ENCODE results near the gene AGER.

Gene AGER

DNA sequence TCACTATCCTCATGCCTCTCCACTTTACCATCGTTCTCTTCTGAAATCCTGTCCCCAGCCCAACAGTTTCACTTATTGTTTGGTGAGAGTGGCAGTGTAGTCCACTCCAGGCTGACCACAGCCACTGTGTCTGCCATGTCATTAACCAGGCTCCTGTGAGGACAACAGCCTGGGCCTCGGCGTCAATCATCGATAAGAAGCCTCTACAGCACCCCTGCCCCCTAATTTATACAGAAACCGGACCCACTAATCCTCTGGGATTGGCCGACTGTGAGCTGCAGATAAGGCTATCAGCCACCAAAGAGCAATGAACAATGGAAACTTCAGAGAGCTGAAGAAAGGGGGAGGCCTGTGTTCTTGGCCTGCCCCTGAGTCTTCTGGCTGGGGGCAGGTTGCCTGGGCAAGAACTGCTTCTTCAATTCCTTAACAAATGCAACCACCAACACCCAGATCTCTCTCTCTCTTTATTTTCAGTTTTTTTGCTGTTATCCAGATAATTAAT, 16.2 kb downstream of the AGER start:
- DNase-seq, result no peak

GRCh38 chr6:32167154-32167760, 16.8 kb downstream of the AGER start:
- no peak for DNase-seq

- no peak for DNase-seq
Measured at GRCh38 chr6:32166411-32167061, 17.5 kb downstream of the AGER start.

DNA sequence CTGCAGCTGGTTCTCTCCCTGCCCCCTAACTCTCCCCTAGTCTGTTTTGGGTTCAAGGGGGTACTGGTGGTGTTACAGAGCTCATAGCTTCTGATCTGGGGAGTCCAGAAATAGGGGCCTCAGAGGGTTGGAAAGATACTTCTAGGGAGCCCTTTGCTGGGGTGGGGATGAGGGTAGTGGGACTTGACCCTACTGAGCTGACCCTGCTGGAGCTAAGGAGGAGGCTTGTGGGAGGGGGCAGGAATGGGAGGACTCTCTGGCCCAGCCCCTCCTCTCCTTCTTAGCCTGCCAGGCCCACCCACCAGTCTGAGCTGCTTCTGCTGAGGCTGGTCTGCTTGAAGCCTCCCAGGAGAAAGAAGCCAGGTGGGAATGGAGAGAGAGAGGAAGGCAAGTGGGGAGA, 19.8 kb downstream of the AGER start, which contains the start of gene EGFL8:
TSS of gene EGFL8 (plus strand) at position 301 of the 400 bp plus-strand sequence. CDS start 1,571 bp downstream, outside the sequence.
- no peak for DNase-seq

DNA sequence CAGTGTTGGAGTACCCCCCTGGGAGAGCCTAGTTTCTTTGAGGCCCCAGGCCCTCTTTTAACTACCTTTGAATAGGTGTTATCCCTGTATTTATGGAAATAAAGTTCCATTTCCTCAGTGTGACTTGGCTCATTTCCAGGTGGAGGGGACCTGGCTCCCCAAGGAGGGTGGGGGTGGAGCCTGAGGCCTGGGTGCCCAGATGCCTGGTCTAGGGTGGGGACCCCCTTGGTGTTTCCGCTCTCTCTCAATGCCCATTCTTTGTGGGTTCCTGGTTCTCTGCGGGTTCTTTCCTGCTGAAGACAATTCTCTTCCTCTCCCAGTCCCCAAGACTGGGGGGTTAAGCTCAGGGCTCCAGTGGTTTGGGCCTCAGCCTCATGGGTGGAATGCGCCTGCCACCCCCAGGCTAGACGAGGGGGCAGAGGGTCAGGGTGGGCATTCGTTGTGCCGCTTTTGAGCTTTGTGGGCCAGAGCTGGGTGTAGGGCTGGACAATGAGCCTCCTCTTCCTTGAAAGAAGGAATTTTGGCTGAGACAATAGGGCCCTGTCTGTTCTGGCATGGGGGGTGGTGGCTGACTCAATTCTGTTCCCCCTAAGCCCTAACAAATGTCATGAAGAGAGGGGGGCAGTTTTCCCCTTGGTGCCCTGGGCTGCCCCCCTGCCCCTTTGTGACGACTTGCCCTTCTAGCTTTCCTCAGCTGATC, 20.3 kb downstream of the AGER start:
- DNase-seq, result no peak

- DNase-seq, result no peak
Measured at GRCh38 chr6:32158052-32158451, 26.0 kb downstream of the AGER start.

DNA sequence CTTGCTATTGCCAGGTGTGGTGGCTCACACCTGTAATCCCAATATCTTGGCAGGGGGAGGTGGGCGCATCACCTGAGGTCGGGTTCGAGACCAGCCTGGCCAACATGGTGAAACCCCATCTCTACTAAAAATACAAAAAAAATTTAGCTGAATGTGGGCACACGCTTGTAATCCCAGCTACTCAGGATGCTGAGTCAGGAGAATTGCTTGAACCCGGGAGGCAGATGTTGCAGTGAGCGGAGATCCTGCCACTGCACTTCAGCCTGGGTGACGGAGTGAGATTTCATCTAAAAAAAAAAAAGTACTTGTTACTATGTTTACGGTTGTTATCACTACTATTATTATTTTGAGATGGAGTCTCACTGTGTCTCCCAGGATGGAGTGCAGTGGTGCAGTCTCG, 27.2 kb downstream of the AGER start:
- no peak for DNase-seq

DNA sequence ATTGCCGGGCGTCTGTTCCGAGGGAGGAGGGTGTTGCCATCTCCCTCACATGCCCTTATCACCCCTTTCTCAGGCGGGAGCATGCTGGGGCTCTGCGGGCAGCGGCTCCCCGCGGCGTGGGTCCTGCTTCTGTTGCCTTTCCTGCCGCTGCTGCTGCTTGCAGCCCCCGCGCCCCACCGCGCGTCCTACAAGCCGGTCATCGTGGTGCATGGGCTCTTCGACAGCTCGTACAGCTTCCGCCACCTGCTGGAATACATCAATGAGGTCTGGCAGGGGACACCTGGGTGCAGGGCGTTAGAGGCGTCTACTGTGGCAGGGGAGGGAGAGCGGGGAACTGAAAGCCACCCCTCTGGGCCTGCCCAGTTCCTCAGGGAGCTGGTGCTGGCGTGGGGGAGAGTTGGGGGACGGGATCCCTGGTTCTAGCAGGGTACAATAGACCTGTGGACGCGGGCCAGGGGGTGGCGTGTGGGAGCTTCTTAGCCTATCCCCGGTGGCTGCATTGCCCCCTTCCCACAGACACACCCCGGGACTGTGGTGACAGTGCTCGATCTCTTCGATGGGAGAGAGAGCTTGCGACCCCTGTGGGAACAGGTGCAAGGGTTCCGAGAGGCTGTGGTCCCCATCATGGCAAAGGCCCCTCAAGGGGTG, 29.4 kb downstream of the AGER start:
- peak; percentile 72 to 78 for DNase-seq

GRCh38 chr6:32153564-32154513, 30.2 kb downstream of the AGER start, which contains the start of gene PPT2:
PPT2 (plus strand) TSS chr6:32154141; CDS start chr6:32154595, 454 bp downstream.
- peak; percentile 77 to 84 for DNase-seq

- no peak for DNase-seq
Measured at GRCh38 chr6:32152769-32153563, 31.1 kb downstream of the AGER start.

- no peak for DNase-seq
Measured at GRCh38 chr6:32151863-32152768, 31.9 kb downstream of the AGER start, which contains the start of gene PRRT1. PRRT1 (minus strand) TSS chr6:32151939; CDS start chr6:32151827, 112 bp downstream.

- DNase-seq, result no peak
Measured at GRCh38 chr6:32151181-32151862, 32.7 kb downstream of the AGER start.

DNA sequence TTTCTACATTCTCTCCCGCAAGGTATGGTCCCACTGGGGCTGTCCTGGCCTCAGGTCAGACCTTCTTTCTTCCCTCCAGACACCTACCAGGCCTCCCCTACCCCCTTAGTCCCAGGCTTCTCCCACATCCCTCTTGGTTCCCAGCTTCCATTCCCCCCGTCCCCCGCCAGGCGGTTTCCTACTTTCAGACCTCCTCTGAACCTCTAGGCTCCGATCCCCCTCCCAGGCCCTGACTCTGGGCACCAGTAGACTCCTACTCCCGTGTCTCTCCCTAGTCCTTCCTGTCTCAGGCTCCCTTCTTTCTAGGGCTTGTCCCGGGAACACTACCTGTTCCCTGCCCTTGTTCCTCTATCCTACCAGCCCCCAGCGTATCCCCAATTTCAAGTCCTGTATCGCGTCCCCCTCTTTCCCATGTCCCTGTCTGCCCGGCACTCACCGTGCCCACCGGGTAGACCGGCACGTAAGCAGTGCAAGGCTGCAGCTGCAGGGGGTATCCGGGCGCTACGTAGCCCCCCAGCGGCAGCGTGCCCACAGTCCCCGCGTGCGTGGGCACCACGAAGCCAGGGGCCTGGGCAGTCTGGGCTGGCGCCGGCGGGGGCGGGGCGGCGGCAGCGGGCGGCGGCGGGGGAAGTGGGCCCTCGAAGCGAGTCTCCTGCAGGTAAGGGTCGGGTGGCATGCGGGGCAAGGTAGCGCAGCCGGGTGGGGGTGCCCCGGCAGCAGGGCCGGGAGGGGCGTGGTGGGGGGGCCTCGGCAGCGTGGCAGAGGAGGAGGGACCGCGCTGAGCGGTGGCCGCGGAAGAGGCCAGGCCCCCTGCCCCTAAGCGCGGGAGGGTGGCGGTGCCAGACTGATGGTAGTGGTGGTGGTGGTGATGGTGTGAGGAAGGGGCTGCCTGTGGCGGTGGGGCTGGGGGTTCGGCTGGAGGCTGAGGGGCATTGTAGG, 33.9 kb downstream of the AGER start:
- DNase-seq, result no peak

DNA sequence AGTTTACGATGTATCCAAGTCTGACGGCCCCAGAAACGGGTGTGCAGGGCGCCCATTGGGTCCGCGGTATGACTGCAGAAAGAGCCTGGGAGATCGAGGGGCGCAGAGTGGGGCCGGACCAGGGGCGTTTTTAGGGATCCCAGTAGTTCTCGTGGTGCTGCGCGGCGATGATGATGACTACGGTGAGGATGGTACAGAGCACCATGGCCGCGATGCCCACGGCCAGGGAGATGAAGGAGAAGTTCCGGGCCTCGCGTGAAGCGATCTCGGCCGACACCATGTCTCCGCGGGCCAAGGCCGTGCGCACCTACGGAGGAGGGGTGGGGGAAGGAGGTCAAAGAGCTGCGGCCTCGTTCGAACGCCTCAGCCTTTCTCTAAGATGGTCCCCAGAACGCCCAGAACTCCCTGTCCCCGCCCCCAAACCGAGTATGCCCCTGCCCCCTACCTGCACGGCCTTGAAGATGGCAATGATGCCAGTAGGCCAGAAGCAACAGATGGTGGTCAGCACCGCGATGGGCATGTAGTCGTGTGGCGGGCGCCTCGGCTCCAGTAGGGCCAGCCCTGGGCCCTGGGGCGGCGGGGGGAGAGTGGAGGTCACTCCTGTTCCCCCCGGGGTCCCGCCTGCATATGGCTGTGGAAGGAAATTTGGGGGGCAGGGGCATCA, 34.8 kb downstream of the AGER start:
- DNase-seq, result no peak

- peak; percentile 78 for DNase-seq
Measured at GRCh38 chr6:32148289-32149091, 35.6 kb downstream of the AGER start.

- no peak for DNase-seq
Measured at GRCh38 chr6:32147401-32148132, 36.5 kb downstream of the AGER start.
